Uterus (tissue), 2 donors: ENCODE results near the gene GGT5.
A peak's percentile ranks its signal among the peaks of the same experiment; 100 is the strongest.

Source experiments
- CTCF ChIP-seq, 4 experiments: fragments of 200-600 bp in 2 of 4; fragments of 450-650 bp in 2 of 4; sonication (generic) in 2 of 4; IDR thresholded peaks; one replicate each; pipeline ENCODE4 v1.5.1; 2016 to 2019; ENCODE audit warnings: antibody characterized with exemption in 4 of 4, mild to moderate bottlenecking in 2 of 4, moderate library complexity in 1 of 4
- POLR2A ChIP-seq, 2 donors: fragments of 450-650 bp; IDR thresholded peaks; one replicate each; pipeline ENCODE4 v1.6.1; 2016; ENCODE audit warnings: antibody characterized with exemption in 2 of 2, mild to moderate bottlenecking in 1 of 2, moderate library complexity in 1 of 2

GRCh38 chr22:24181996-24182899, 62.6 kb downstream of the GGT5 start:
- TF ChIP-seq CTCF (IDR thresholded peaks at IDR 0.05) (peak in 1 of 4 experiments; percentile 27), POLR2A (IDR thresholded peaks at IDR 0.05) (no peak)
